Right lobe of liver (tissue), 6 donors: ENCODE data around the gene CLSTN3. TPM values are rescaled to one million over a fixed set of nuclear protein-coding genes. Genes with fewer than 3 reads are reported as not detected.
"Not testable (repeated sequence)": the region's sequence is repeated elsewhere in the genome, so short reads cannot be mapped to it uniquely, and the experiment has no call there.

Experiments
- ATAC-seq, 4 donors: fragments of 200-7000 bp; cut with Tn5 transposase; one replicate each; pipeline ENCODE4 v1.9.1; 2020; ENCODE audit warnings: mild to moderate bottlenecking in 4 of 4, moderate library complexity in 4 of 4
- DNase-seq, 3 donors: peaks; one replicate each; pipeline ENCODE4 v3.0.0-alpha.2; 2020
- H3K27ac ChIP-seq, 3 donors: fragments of 200-600 bp; one replicate each; pipeline ENCODE4 v1.8.0; 2022
- H3K27me3 ChIP-seq, 2 donors: fragments of 200-600 bp; one replicate each; pipeline ENCODE4 v1.8.0; 2022
- H3K36me3 ChIP-seq, 4 donors: fragments of 200-600 bp; sonication (generic) in 1 of 4; one replicate each; pipeline versions ENCODE4 v1.5.1 to v1.8.0; 2017 to 2022; ENCODE audit warnings: control low read depth in 1 of 4
- H3K4me1 ChIP-seq, 4 donors: fragments of 200-600 bp; sonication (generic) in 1 of 4; one replicate each; pipeline versions ENCODE4 v1.5.1 to v1.8.0; 2017 to 2022; ENCODE audit warnings: control low read depth in 1 of 4
- H3K4me3 ChIP-seq, 3 donors: fragments of 200-600 bp; one replicate each; pipeline ENCODE4 v1.8.0; 2022
- H3K9me3 ChIP-seq, 4 donors: fragments of 200-600 bp; sonication (generic) in 1 of 4; one replicate each; pipeline versions ENCODE4 v1.5.1 to v1.8.0; 2017 to 2022; ENCODE audit warnings: control low read depth in 1 of 4
- POLR2A ChIP-seq: fragments of 450-650 bp; IDR thresholded peaks from one replicate; pipeline ENCODE4 v1.6.1; 2017; ENCODE audit warnings: antibody characterized with exemption, mild to moderate bottlenecking
- WGBS: methylation state at CpG from one replicate; pipeline ENCODE4 v1.1.6; 2018; ENCODE audit warnings: low coverage, low lambda C conversion rate; ENCODE audit not compliant: insufficient coverage; ENCODE audit errors: missing lambda C conversion rate; 5-methylcytosine and 5-hydroxymethylcytosine counted together
- intact Hi-C, 2 donors: fragments of 100-400 bp; cut with DNase I; formaldehyde crosslinking; loops; one replicate each; pipeline versions ENCODE4 v1.11.2 to v1.14.1; 2022
- total RNA-seq, 6 experiments: library from RNA; depleted of rRNA in 2 of 6; stranded (reverse); fragments of >200 nt in 2 of 6; fragmentation: NEBNext Ultra II Directional in 3 of 6; extraction: Animal tissue kit (Norgen Biotek cat#: 25700) in 3 of 6; gene quantifications; one replicate each; pipeline versions ENCODE4 v1.1.0 to v1.2.4, GENCODE V29; 2016 to 2023
- TF ChIP-seq, protein P1 (sequence below), 4 donors: fragments of 200-600 bp in 3 of 4; fragments of 450-650 bp in 1 of 4; IDR thresholded peaks; one replicate each; pipeline versions ENCODE4 v1.5.1 to v1.8.0; 2016 to 2022; ENCODE audit warnings: antibody characterized with exemption in 4 of 4, mild to moderate bottlenecking in 2 of 4
- donor health status: DM: no; HTN: yes; CAD: no.
- donor health status: DM: no; HTN: no; CAD: no.
- donor health status: DM: no; HTN: no; CAD: no.
- donor health status: DM: no; HTN: yes; CAD: no.
- donor health status: DM: no; HTN: yes; CAD: no.

The CLSTN3 gene
- total RNA-seq, 6 experiments from 2014 or later: 38.9 to 55.2 (median 43.1) TPM

DNA sequence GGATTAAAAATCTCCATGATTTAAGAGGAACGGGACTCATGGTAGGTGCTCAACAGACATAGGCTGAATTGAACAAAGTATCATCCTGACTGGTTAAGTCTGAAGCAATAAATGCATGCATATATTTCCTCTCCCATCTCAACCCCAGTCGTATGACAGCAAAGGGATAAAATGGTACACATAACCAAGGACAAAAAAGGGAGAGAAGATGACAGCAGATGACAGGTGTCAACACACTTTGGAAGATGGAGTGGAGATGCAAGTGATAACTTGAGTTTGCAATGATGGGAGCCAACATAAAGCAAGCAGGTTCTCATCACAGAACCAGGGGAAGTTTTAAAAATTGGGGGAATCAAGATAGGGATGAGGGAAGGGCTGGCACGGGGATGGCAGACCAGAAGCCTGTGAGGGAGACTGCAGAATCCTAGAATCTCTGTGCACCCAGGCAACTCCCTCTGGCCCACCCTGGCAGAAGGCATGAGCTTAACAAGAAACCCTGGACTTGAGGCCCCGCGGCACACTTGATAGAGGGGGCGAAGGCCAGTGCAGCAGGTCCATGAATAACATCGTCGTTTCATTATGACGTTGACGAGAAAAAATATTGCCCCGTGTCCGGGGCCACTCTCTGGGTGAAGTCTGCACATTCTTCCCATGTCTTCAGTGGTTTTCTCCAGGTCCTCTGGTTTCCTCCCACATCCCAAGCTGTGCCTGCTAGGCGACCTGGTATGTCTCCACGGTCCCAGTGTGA lies 26.2 kb upstream of the CLSTN3 start:
- ATAC-seq (no peak), DNase-seq (no peak)
- TF ChIP-seq POLR2A: no peak
- TF ChIP-seq, protein P1, sequence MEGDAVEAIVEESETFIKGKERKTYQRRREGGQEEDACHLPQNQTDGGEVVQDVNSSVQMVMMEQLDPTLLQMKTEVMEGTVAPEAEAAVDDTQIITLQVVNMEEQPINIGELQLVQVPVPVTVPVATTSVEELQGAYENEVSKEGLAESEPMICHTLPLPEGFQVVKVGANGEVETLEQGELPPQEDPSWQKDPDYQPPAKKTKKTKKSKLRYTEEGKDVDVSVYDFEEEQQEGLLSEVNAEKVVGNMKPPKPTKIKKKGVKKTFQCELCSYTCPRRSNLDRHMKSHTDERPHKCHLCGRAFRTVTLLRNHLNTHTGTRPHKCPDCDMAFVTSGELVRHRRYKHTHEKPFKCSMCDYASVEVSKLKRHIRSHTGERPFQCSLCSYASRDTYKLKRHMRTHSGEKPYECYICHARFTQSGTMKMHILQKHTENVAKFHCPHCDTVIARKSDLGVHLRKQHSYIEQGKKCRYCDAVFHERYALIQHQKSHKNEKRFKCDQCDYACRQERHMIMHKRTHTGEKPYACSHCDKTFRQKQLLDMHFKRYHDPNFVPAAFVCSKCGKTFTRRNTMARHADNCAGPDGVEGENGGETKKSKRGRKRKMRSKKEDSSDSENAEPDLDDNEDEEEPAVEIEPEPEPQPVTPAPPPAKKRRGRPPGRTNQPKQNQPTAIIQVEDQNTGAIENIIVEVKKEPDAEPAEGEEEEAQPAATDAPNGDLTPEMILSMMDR (IDR thresholded peaks at IDR 0.05): no peak
- H3K27me3 ChIP-seq: no peaks in the 10 kb centered on the region
- 95% methylated on average over 4 of the region's 14 CpGs for WGBS
- H3K36me3 ChIP-seq: peaks cover 0 to 47% (median 7%) of the 10 kb centered on the region in 4 donors
- peaks cover 0 to 27% (median 10%) of the 10 kb centered on the region in 4 donors for H3K4me1 ChIP-seq
- H3K27ac ChIP-seq: no peak overlapping the region
- H3K9me3 ChIP-seq: no peaks in the 10 kb centered on the region
- intact Hi-C loops: no loop called here
- H3K4me3 ChIP-seq: no peak overlapping the region

DNA sequence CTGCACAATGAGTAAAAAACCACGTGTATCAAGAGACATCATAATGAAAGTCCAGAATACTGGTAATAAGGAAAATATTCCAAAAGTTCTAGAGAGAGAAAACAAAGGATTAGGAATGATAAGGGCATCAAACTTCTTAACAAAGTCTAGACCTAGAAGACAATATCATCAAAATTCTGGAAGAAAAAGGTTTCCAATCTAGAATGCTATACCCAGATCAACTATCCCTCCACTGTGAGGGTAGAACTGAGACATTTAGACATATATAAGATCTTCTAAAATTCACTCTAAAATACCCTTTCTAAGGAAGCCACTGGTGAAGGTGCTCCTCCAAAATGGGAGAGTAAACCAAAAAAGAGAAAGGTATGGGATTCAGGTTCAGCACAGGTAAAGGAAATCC lies 24.1 kb upstream of the CLSTN3 start:
- H3K4me3 ChIP-seq: peak overlapping the region in 1 of 3 donors; percentile 74
- H3K4me1 ChIP-seq: peaks cover 0 to 37% (median 14%) of the 10 kb centered on the region in 4 donors
- DNase-seq: no peak
- WGBS: 71% methylated on average over 1 of the region's 1 CpG
- intact Hi-C loops: no loop called here
- no peak for ATAC-seq
- peaks cover 0 to 30% (median 0%) of the 10 kb centered on the region in 4 donors for H3K36me3 ChIP-seq
- no peaks in the 10 kb centered on the region for H3K27me3 ChIP-seq
- peak overlapping the region in 1 of 3 donors; percentile 88 for H3K27ac ChIP-seq
- no peak for TF ChIP-seq POLR2A
- TF ChIP-seq, protein P1 (IDR thresholded peaks at IDR 0.05): no peak
- no peaks in the 10 kb centered on the region for H3K9me3 ChIP-seq

GRCh38 chr12:7107181-7107580 lies 23.0 kb upstream of the CLSTN3 start:
- H3K36me3 ChIP-seq: peaks cover 0 to 25% (median 0%) of the 10 kb centered on the region in 4 donors
- 100% methylated on average over 3 of the region's 5 CpGs for WGBS
- H3K9me3 ChIP-seq, ATAC-seq, intact Hi-C loops, DNase-seq, H3K27me3 ChIP-seq: not testable (repeated sequence)
- peak overlapping the region; percentile 69 to 89 (median 74) for H3K4me3 ChIP-seq
- peak overlapping the region in 2 of 3 donors; percentile 88 to 89 for H3K27ac ChIP-seq
- peaks cover 0 to 44% (median 19%) of the 10 kb centered on the region in 4 donors for H3K4me1 ChIP-seq

GRCh38 chr12:7107636-7108002 lies 22.6 kb upstream of the CLSTN3 start:
- peak overlapping the region; percentile 88 to 91 (median 89) for H3K27ac ChIP-seq
- peaks cover 0 to 48% (median 22%) of the 10 kb centered on the region in 4 donors for H3K4me1 ChIP-seq
- peak in 3 of 4 donors; percentile 0 to 37 (median 1) for ATAC-seq
- H3K4me3 ChIP-seq: peak overlapping the region; percentile 69 to 89 (median 74)
- no peaks in the 10 kb centered on the region for H3K9me3 ChIP-seq
- TF ChIP-seq, protein P1 (IDR thresholded peaks at IDR 0.05): no peak
- TF ChIP-seq POLR2A: no peak
- H3K36me3 ChIP-seq: peaks cover 0 to 25% (median 0%) of the 10 kb centered on the region in 4 donors
- intact Hi-C loops: no loop called here
- WGBS: 13% methylated on average over 3 of the region's 3 CpGs
- H3K27me3 ChIP-seq: no peaks in the 10 kb centered on the region
- no peak for DNase-seq
